H1 (cell line): ENCODE results near the gene IGF1. TPM values are rescaled to one million over a fixed set of nuclear protein-coding genes. Genes with fewer than 3 reads are reported as not detected.

Source experiments
- JUN ChIP-seq: IDR thresholded peaks from 2 replicates; pipeline ENCODE4 v1.6.1; 2011; ENCODE audit warnings: low read depth, mild to moderate bottlenecking, improper control_type of control experiment, low read length
- MAFK ChIP-seq: IDR thresholded peaks from 2 replicates; pipeline ENCODE4 v1.6.1; 2012; ENCODE audit warnings: low read depth, mild to moderate bottlenecking, improper control_type of control experiment, low read length
- NRF1 ChIP-seq: IDR thresholded peaks from 2 replicates; pipeline ENCODE4 v1.6.1; 2011; ENCODE audit warnings: mild to moderate bottlenecking, low read depth, low read length, improper control_type of control experiment
- RBBP5 ChIP-seq: IDR thresholded peaks from 2 replicates; pipeline ENCODE4 v1.7.1; 2012; ENCODE audit warnings: low read depth, mild to moderate bottlenecking, inconsistent platforms, low read length, moderate library complexity, borderline replicate concordance
- RFX5 ChIP-seq: IDR thresholded peaks from 2 replicates; pipeline ENCODE4 v1.6.1; 2011; ENCODE audit warnings: low read depth, low read length, improper control_type of control experiment, borderline replicate concordance
- SIX5 ChIP-seq: IDR thresholded peaks from 2 replicates; pipeline ENCODE4 v1.6.1; 2011; ENCODE audit warnings: mild to moderate bottlenecking, low read depth, low read length
- polyA plus RNA-seq, 7 experiments: library from polyadenylated mRNA; depleted of rRNA in 3 of 7; stranded (reverse) in 5 of 7; unstranded in 2 of 7; fragments of >200 nt in 5 of 7; fragments of 200-250 nt in 2 of 7; gene quantifications; 1 replicate in 5 of 7; 2 replicates in 1 of 7; 4 replicates in 1 of 7; pipeline versions ENCODE4 v1.2.1 to v1.2.3, GENCODE V29; 2011 to 2013; ENCODE audit warnings: missing spikeins in 2 of 7, mixed read lengths in 2 of 7
- total RNA-seq: library from RNA; stranded (reverse); fragmentation: NEBNext Ultra II Directional; extraction: Animal tissue kit (Norgen Biotek cat#: 25700); gene quantifications from 2 replicates; pipeline ENCODE4 v1.2.1, GENCODE V29; 2021

IGF1 gene
- total and polyA plus RNA-seq, 2 of the 8 experiments (the other 6 are each of a cell fraction or from before 2014, with no cell fraction given), result not detected

GRCh38 chr12:102417055-102417454 is 63.3 kb downstream of the IGF1 start (continued):
- TF ChIP-seq RBBP5 (no peak), MAFK (no peak), SIX5 (no peak), NRF1 (no peak), JUN (no peak), RFX5 (no peak)
